ENCODE measurements around the gene PRDM16. TPM values are rescaled to one million over a fixed set of nuclear protein-coding genes. Genes with fewer than 3 reads are reported as not detected.
A peak's percentile ranks its signal among the peaks of the same experiment; 100 is the strongest.

The PRDM16 gene
- total RNA-seq, 1 experiment from 2014 or later, result 22.3 TPM

GRCh38 chr1:3322450-3323020 is 253.5 kb downstream of the PRDM16 start:
- no peaks in the 10 kb centered on the region for H3K36me3 ChIP-seq (ENCODE audit: control insufficient read depth, insufficient read depth, low read length)
- H3K9me3 ChIP-seq (ENCODE audit: control insufficient read depth, insufficient read depth, low read depth, low read length), result no peaks in the 10 kb centered on the region
- H3K27ac ChIP-seq (ENCODE audit: low read length), result peak overlapping the region; percentile 75; the same call in 1 of the 2 replicates
- no peaks in the 10 kb centered on the region for H3K27me3 ChIP-seq (ENCODE audit: control insufficient read depth, insufficient read depth, low read length)
- H3K4me3 ChIP-seq (ENCODE audit: low read depth in 2 of 2, low read length in 2 of 2), result no peak overlapping the region
- in situ Hi-C loops (cut with HindIII; ENCODE audit: low pct_unique_long_range_greater_than_20kb, low sequenced_read_pairs) (no loop called here), intact Hi-C loops (cut with micrococcal nuclease; ENCODE audit: unreplicated experiment) (no loop called here)
- CTCF ChIA-PET, result no interaction called here
- TF ChIP-seq CTCF (IDR thresholded peaks at IDR 0.05) (no peak), TCF7L2 (IDR thresholded peaks at IDR 0.05; ENCODE audit: low read depth, low read length) (no peak), REST (IDR thresholded peaks at IDR 0.05; ENCODE audit: insufficient read depth in 1 of 2, low read depth in 2 of 2, low read length in 1 of 2) (no peak), POLR2AphosphoS5 (IDR thresholded peaks at IDR 0.05; ENCODE audit: low read depth, low read length) (no peak), SIN3A (IDR thresholded peaks at IDR 0.05; ENCODE audit: borderline replicate concordance, insufficient read depth, low read depth, low read length) (no peak)
- peaks cover 29% of the 10 kb centered on the region for H3K4me1 ChIP-seq (ENCODE audit: control insufficient read depth, insufficient read depth, low read length)
- POLR2A ChIA-PET, result no interaction called here
- ATAC-seq (no peak), DNase-seq (ENCODE audit: low read depth, low spot score) (no peak)
- BruUV-seq (replicated peaks), result no TSS peak

GRCh38 chr1:3323021-3323795 is 254.2 kb downstream of the PRDM16 start:
- Histone ChIP-seq H3K27ac (ENCODE audit: low read length) (peak overlapping the region; percentile 75; the same call in 1 of the 2 replicates), H3K4me3 (ENCODE audit: low read depth in 2 of 2, low read length in 2 of 2) (no peak overlapping the region), H3K36me3 (ENCODE audit: control insufficient read depth, insufficient read depth, low read length) (no peaks in the 10 kb centered on the region), H3K27me3 (ENCODE audit: control insufficient read depth, insufficient read depth, low read length) (no peaks in the 10 kb centered on the region), H3K4me1 (ENCODE audit: control insufficient read depth, insufficient read depth, low read length) (peaks cover 32% of the 10 kb centered on the region), H3K9me3 (ENCODE audit: control insufficient read depth, insufficient read depth, low read depth, low read length) (no peaks in the 10 kb centered on the region)
- no TSS peak for BruUV-seq (replicated peaks)
- in situ Hi-C loops (cut with HindIII; ENCODE audit: low pct_unique_long_range_greater_than_20kb, low sequenced_read_pairs) (no loop called here), intact Hi-C loops (cut with micrococcal nuclease; ENCODE audit: unreplicated experiment) (no loop called here)
- ATAC-seq (no peak), DNase-seq (ENCODE audit: low read depth, low spot score) (no peak)
- CTCF ChIA-PET, result no interaction called here
- no peak for TF ChIP-seq POLR2AphosphoS5 (IDR thresholded peaks at IDR 0.05; ENCODE audit: low read depth, low read length)
- no peak for TF ChIP-seq REST (IDR thresholded peaks at IDR 0.05; ENCODE audit: insufficient read depth in 1 of 2, low read depth in 2 of 2, low read length in 1 of 2)
- no peak for TF ChIP-seq TCF7L2 (IDR thresholded peaks at IDR 0.05; ENCODE audit: low read depth, low read length)
- TF ChIP-seq SIN3A (IDR thresholded peaks at IDR 0.05; ENCODE audit: borderline replicate concordance, insufficient read depth, low read depth, low read length), result no peak
- TF ChIP-seq CTCF (IDR thresholded peaks at IDR 0.05), result no peak
- POLR2A ChIA-PET, result no interaction called here
